Subcutaneous abdominal adipose tissue (tissue), 5 donors: Measurements from ENCODE around the gene PHOSPHO1.

Experiments used
- H3K27ac ChIP-seq: one replicate; pipeline ENCODE4 v1.7.0; 2013; ENCODE audit warnings: low read depth, mild to moderate bottlenecking, inconsistent platforms, low read length, moderate library complexity
- H3K27me3 ChIP-seq, 5 donors: one replicate each; pipeline ENCODE4 v1.7.0; 2013; ENCODE audit warnings: low read length in 5 of 5, inconsistent platforms in 1 of 5; ENCODE audit not compliant: control insufficient read depth in 5 of 5, insufficient read depth in 4 of 5
- H3K36me3 ChIP-seq, 5 donors: one replicate each; pipeline ENCODE4 v1.7.0; 2013; ENCODE audit warnings: low read length in 5 of 5; ENCODE audit not compliant: control insufficient read depth in 5 of 5, insufficient read depth in 5 of 5
- H3K4me1 ChIP-seq, 5 donors: one replicate each; pipeline ENCODE4 v1.7.0; 2013; ENCODE audit warnings: low read length in 5 of 5, mild to moderate bottlenecking in 3 of 5, moderate library complexity in 1 of 5; ENCODE audit not compliant: control insufficient read depth in 5 of 5, insufficient read depth in 5 of 5
- H3K4me3 ChIP-seq, 5 donors: one replicate each; pipeline ENCODE4 v1.7.0; 2013; ENCODE audit warnings: low read length in 5 of 5, low read depth in 1 of 5
- H3K9ac ChIP-seq, 5 donors: one replicate each; pipeline ENCODE4 v1.7.0; 2013; ENCODE audit warnings: low read length in 5 of 5, mild to moderate bottlenecking in 4 of 5, moderate library complexity in 3 of 5
- H3K9me3 ChIP-seq, 5 donors: one replicate each; pipeline ENCODE4 v1.7.0; 2013; ENCODE audit warnings: low read length in 5 of 5; ENCODE audit not compliant: control insufficient read depth in 5 of 5
- donor health status: healthy.
- donor health status: healthy.
- donor health status: healthy.
- donor health status: healthy.
- donor health status: healthy.

The PHOSPHO1 gene

GRCh38 chr17:49231563-49231894, 942 bp upstream of the PHOSPHO1 start:
- H3K36me3 ChIP-seq, result no peaks in the 10 kb centered on the region
- H3K4me3 ChIP-seq, result peak overlapping the region in 2 of 5 donors; percentile 80 to 81
- peaks cover 10 to 35% (median 21%) of the 10 kb centered on the region in 5 donors for H3K27me3 ChIP-seq
- no peaks in the 10 kb centered on the region for H3K9me3 ChIP-seq
- peaks cover 0 to 25% (median 14%) of the 10 kb centered on the region in 5 donors for H3K4me1 ChIP-seq
- no peak overlapping the region for H3K9ac ChIP-seq
- H3K27ac ChIP-seq, result no peak overlapping the region

GRCh38 chr17:49229805-49230600, 584 bp downstream of the PHOSPHO1 start:
- no peaks in the 10 kb centered on the region for H3K36me3 ChIP-seq
- H3K4me1 ChIP-seq, result peaks cover 0 to 25% (median 14%) of the 10 kb centered on the region in 5 donors
- no peak overlapping the region for H3K27ac ChIP-seq
- H3K9me3 ChIP-seq, result no peaks in the 10 kb centered on the region
- H3K27me3 ChIP-seq, result peaks cover 19 to 48% (median 36%) of the 10 kb centered on the region in 5 donors
- H3K9ac ChIP-seq, result no peak overlapping the region
- peak overlapping the region in 4 of 5 donors; percentile 68 to 81 (median 76) for H3K4me3 ChIP-seq

GRCh38 chr17:49229076-49229804, 1.3 kb downstream of the PHOSPHO1 start:
- Histone ChIP-seq H3K9ac (no peak overlapping the region), H3K4me1 (peaks cover 0 to 33% (median 20%) of the 10 kb centered on the region in 5 donors), H3K9me3 (no peaks in the 10 kb centered on the region), H3K27ac (no peak overlapping the region), H3K27me3 (peaks cover 27 to 55% (median 43%) of the 10 kb centered on the region in 5 donors), H3K4me3 (no peak overlapping the region), H3K36me3 (no peaks in the 10 kb centered on the region)

DNA sequence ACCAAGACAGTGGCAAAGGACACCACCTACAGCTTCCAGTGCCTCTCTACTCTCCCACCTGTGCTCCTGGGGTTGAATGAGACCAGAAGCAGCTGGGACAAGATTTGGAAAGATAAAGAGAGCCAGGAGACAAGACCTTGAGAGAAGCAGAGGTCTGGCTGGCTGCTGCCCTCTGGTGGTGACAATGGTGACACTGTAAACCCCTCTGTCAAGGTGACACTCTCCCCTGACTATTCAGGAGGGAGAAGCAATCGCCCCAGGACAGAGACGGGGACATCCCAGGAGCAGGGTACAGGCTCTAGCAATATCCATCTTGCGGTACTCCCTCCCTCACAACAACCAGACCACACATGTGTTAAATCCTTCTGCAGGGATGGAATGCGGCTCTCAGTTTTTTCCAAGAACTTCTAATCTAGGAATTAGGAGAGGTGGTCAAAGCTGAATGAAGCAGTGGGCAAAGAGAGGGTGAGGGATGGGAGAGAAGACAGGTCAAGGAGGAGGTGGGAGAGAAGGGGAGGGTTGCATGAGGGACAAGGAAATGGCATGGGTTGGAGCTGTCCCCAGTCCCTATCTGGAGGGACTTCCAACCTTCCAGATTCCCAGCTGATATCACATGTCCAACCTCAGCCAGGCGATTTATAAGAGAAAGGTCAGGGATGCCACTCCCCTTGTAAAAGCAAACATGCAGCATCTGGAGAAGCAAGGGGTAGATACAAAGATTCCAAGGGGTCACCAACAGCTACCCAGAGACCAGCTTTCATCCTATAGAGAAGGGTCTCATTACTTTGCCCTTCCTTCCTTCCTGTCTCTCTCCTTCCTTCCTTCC, 2.9 kb downstream of the PHOSPHO1 start:
- peaks cover 34 to 67% (median 58%) of the 10 kb centered on the region in 5 donors for H3K27me3 ChIP-seq
- H3K9me3 ChIP-seq, result no peaks in the 10 kb centered on the region
- H3K36me3 ChIP-seq, result no peaks in the 10 kb centered on the region
- no peak overlapping the region for H3K9ac ChIP-seq
- H3K27ac ChIP-seq, result no peak overlapping the region
- H3K4me3 ChIP-seq, result no peak overlapping the region
- H3K4me1 ChIP-seq, result peaks cover 0 to 45% (median 31%) of the 10 kb centered on the region in 5 donors

DNA sequence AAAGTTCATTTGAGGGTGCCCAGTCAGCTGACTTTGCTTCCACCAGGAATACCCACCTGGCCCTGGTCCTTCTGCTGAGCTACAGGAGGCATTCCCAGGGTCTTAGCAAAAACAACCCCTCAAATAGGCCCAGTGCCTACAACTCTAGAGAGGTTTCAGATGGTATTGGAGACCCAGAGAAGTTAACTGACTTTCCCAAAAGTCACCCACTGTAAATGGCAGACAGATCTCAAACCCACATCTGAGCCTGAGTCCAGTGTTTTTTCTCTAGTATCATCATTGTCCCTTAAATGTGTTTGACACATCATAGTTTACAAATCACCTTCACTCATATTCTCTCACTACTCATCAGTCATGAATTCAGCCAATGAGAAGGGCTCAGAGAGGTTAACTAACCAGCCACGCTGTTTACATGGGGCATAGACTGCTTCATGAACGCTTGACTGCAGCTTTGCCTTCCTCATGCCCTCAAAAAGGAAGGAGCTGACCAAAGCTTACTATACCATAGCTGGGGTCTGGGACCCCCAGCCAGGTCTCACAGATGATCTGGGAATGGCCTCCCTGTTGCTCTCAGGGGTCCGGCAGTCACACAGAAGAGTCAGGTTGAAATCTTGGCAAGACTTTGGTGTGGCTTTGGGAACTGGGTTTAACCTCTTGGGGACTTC, 3.7 kb downstream of the PHOSPHO1 start:
- H3K36me3 ChIP-seq, result no peaks in the 10 kb centered on the region
- H3K27ac ChIP-seq, result no peak overlapping the region
- H3K9me3 ChIP-seq, result no peaks in the 10 kb centered on the region
- peaks cover 0 to 45% (median 31%) of the 10 kb centered on the region in 5 donors for H3K4me1 ChIP-seq
- no peak overlapping the region for H3K9ac ChIP-seq
- peaks cover 34 to 72% (median 60%) of the 10 kb centered on the region in 5 donors for H3K27me3 ChIP-seq
- no peak overlapping the region for H3K4me3 ChIP-seq

GRCh38 chr17:49225554-49226236, 4.9 kb downstream of the PHOSPHO1 start:
- Histone ChIP-seq H3K9ac (no peak overlapping the region), H3K27me3 (peaks cover 34 to 67% (median 54%) of the 10 kb centered on the region in 5 donors), H3K4me1 (peaks cover 0 to 37% (median 24%) of the 10 kb centered on the region in 5 donors), H3K9me3 (no peaks in the 10 kb centered on the region), H3K27ac (no peak overlapping the region), H3K4me3 (no peak overlapping the region), H3K36me3 (no peaks in the 10 kb centered on the region)

DNA sequence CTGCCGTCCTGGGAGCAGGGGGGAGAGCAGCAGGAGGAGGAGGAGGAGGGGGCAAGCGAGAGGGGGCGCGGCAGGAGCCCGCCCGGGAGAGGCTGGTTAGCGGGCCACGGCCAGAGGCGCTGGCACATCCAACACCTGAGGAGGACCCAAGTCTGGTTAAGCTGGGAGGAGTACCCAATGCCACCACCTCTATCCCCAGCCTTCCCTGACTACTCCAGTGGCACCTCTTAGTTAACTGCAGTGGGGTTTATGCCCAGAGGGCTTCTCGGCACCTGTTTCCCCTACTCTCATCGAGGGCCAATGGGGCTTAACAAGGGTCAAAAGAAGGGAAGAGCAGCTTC, 5.6 kb downstream of the PHOSPHO1 start:
- H3K4me1 ChIP-seq, result peaks cover 0 to 30% (median 17%) of the 10 kb centered on the region in 5 donors
- no peaks in the 10 kb centered on the region for H3K9me3 ChIP-seq
- no peaks in the 10 kb centered on the region for H3K36me3 ChIP-seq
- H3K4me3 ChIP-seq, result peak overlapping the region in 2 of 5 donors; percentile 43 to 51
- peaks cover 34 to 71% (median 54%) of the 10 kb centered on the region in 5 donors for H3K27me3 ChIP-seq
- H3K27ac ChIP-seq, result no peak overlapping the region
- no peak overlapping the region for H3K9ac ChIP-seq

GRCh38 chr17:49224198-49224996, 6.2 kb downstream of the PHOSPHO1 start:
- H3K4me3 ChIP-seq, result peak overlapping the region in 4 of 5 donors; percentile 17 to 51 (median 42)
- H3K9ac ChIP-seq, result no peak overlapping the region
- H3K27ac ChIP-seq, result no peak overlapping the region
- H3K27me3 ChIP-seq, result peaks cover 29 to 69% (median 51%) of the 10 kb centered on the region in 5 donors
- peaks cover 0 to 27% (median 17%) of the 10 kb centered on the region in 5 donors for H3K4me1 ChIP-seq
- no peaks in the 10 kb centered on the region for H3K9me3 ChIP-seq
- no peaks in the 10 kb centered on the region for H3K36me3 ChIP-seq
